PC-9 (cell line): ENCODE results near the gene TSPAN11. TPM values are rescaled to one million over a fixed set of nuclear protein-coding genes. Genes with fewer than 3 reads are reported as not detected.

Experiments used
- BruUV-seq: library from RNA; stranded (reverse); fragments of 400-500 nt; replicated peaks from 2 replicates; lab custom pipeline; 2021; lab: Mats Ljungman, UMichigan
- CTCF ChIA-PET: fragments of 300-600 bp; sonication (Branson Sonifier 250); formaldehyde crosslinking; loops from one replicate; lab custom pipeline; 2022; ENCODE audit warnings: antibody characterized with exemption; lab: Charles Lee
- POLR2A ChIA-PET: fragments of 300-600 bp; sonication (Branson Sonifier 250); formaldehyde crosslinking; loops from one replicate; lab custom pipeline; 2022; ENCODE audit warnings: antibody characterized with exemption; ENCODE audit not compliant: unreplicated experiment; lab: Charles Lee
- DNase-seq, 2 experiments: peaks; one replicate each; pipeline versions ENCODE4 v3.0.0 to v3.0.0-alpha.2; 2015 to 2022; ENCODE audit warnings: mixed read lengths in 1 of 2
- H2AFZ ChIP-seq: fragments of 200-600 bp; sonication (generic); 2 replicates; pipeline ENCODE4 v1.8.1; 2017; ENCODE audit warnings: antibody characterized with exemption
- H3F3A ChIP-seq: fragments of 200-600 bp; sonication (generic); 2 replicates; pipeline ENCODE4 v1.8.1; 2017; ENCODE audit warnings: antibody characterized with exemption, mild to moderate bottlenecking, low read depth; ENCODE audit not compliant: insufficient read depth
- H3K27ac ChIP-seq: fragments of 200-600 bp; sonication (generic); 2 replicates; pipeline ENCODE4 v1.6.1; 2016; ENCODE audit warnings: mixed run types
- H3K27me3 ChIP-seq: fragments of 200-600 bp; sonication (generic); 2 replicates; pipeline ENCODE4 v1.6.1; 2016; ENCODE audit warnings: low read depth, mixed run types; ENCODE audit not compliant: insufficient read depth
- H3K36me3 ChIP-seq: fragments of 200-600 bp; sonication (generic); 2 replicates; pipeline ENCODE4 v1.6.1; 2016; ENCODE audit warnings: low read depth, mixed run types
- H3K4me1 ChIP-seq: fragments of 200-600 bp; sonication (generic); replicated peaks from 2 replicates; pipeline ENCODE4 v1.6.1; 2016; ENCODE audit warnings: mixed run types; ENCODE audit not compliant: insufficient read depth
- H3K4me2 ChIP-seq: fragments of 200-600 bp; sonication (generic); 2 replicates; pipeline ENCODE4 v1.6.1; 2017; ENCODE audit warnings: mixed run types
- H3K4me3 ChIP-seq: fragments of 200-600 bp; sonication (generic); 2 replicates; pipeline ENCODE4 v1.6.1; 2016; ENCODE audit warnings: mixed run types
- H3K79me2 ChIP-seq: fragments of 200-600 bp; sonication (generic); 2 replicates; pipeline ENCODE4 v1.6.1; 2017; ENCODE audit warnings: low read depth, mixed run types
- H3K9me2 ChIP-seq: fragments of 200-600 bp; sonication (generic); 2 replicates; pipeline ENCODE4 v1.8.1; 2017; ENCODE audit warnings: mild to moderate bottlenecking; ENCODE audit not compliant: insufficient read depth
- H3K9me3 ChIP-seq: fragments of 200-600 bp; sonication (generic); 2 replicates; pipeline ENCODE4 v1.8.1; 2016; ENCODE audit warnings: low read depth; ENCODE audit not compliant: insufficient read depth
- H4K20me1 ChIP-seq: fragments of 200-600 bp; sonication (generic); 2 replicates; pipeline ENCODE4 v1.8.1; 2017; ENCODE audit not compliant: insufficient read depth
- EZH2 ChIP-seq: fragments of 200-600 bp; sonication (generic); IDR thresholded peaks from 2 replicates; pipeline ENCODE4 v1.8.0; 2017; ENCODE audit warnings: antibody characterized with exemption, low read depth
- intact Hi-C: fragments of 100-400 bp; cut with micrococcal nuclease; formaldehyde crosslinking; loops from one replicate; pipeline ENCODE4 v1.10.0; 2022; ENCODE audit not compliant: unreplicated experiment
- total RNA-seq: library from RNA; stranded (reverse); gene quantifications from 2 replicates; pipeline ENCODE4 v1.2.3, GENCODE V29; 2021
- TF ChIP-seq, protein P1 (sequence below): fragments of 200-600 bp; sonication (generic); conservative IDR thresholded peaks from 2 replicates; pipeline ENCODE4 v1.6.1; 2017; ENCODE audit warnings: mixed run types, antibody characterized with exemption, mild to moderate bottlenecking, moderate library complexity

TSPAN11 gene
- total RNA-seq, 1 experiment from 2014 or later: not detected

- no peak for TF ChIP-seq EZH2
- TF ChIP-seq, protein P1, sequence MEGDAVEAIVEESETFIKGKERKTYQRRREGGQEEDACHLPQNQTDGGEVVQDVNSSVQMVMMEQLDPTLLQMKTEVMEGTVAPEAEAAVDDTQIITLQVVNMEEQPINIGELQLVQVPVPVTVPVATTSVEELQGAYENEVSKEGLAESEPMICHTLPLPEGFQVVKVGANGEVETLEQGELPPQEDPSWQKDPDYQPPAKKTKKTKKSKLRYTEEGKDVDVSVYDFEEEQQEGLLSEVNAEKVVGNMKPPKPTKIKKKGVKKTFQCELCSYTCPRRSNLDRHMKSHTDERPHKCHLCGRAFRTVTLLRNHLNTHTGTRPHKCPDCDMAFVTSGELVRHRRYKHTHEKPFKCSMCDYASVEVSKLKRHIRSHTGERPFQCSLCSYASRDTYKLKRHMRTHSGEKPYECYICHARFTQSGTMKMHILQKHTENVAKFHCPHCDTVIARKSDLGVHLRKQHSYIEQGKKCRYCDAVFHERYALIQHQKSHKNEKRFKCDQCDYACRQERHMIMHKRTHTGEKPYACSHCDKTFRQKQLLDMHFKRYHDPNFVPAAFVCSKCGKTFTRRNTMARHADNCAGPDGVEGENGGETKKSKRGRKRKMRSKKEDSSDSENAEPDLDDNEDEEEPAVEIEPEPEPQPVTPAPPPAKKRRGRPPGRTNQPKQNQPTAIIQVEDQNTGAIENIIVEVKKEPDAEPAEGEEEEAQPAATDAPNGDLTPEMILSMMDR: no peak
- peak overlapping the region; percentile 15 for H3K4me2 ChIP-seq
- H3K9me2 ChIP-seq: no peaks in the 10 kb centered on the region
- H2AFZ ChIP-seq: no peak overlapping the region
- ChIA-PET CTCF (interaction anchor here (0.6 kb wide), 1 partner anchor 154 kb away, joined by 6 read pairs; no protein-coding TSS in a partner anchor), POLR2A (interaction anchor here (0.6 kb wide), 1 partner anchor 18 kb away, joined by 3 read pairs; no protein-coding TSS in a partner anchor)
- H3K4me1 ChIP-seq: peaks cover 56% of the 10 kb centered on the region
- H3F3A ChIP-seq: peaks cover 27% of the 10 kb centered on the region
- H3K4me3 ChIP-seq: no peak overlapping the region
- peaks cover 16% of the 10 kb centered on the region; the same call in 1 of the 2 replicates for H3K79me2 ChIP-seq
- no peaks in the 10 kb centered on the region for H3K27me3 ChIP-seq
- H3K36me3 ChIP-seq: no peaks in the 10 kb centered on the region
- no peaks in the 10 kb centered on the region for H4K20me1 ChIP-seq
- no TSS peak for BruUV-seq
- peak overlapping the region; percentile 95; the same call in 1 of the 2 replicates for H3K27ac ChIP-seq
- intact Hi-C loops: loop anchor here (2.0 to 10.0 kb wide), 2 partner anchors 20 to 316 kb away; partner anchors contain the start of gene SINHCAF
- H3K9me3 ChIP-seq: no peaks in the 10 kb centered on the region
- DNase-seq: peak; percentile 43 to 65
Observed at GRCh38 chr12:31008241-31008761, 81.8 kb downstream of the TSPAN11 start.

GRCh38 chr12:31008961-31009840, 82.7 kb downstream of the TSPAN11 start:
- ChIA-PET CTCF (no interaction called here), POLR2A (no interaction called here)
- Histone ChIP-seq H3F3A (peaks cover 27% of the 10 kb centered on the region), H4K20me1 (no peaks in the 10 kb centered on the region), H3K4me1 (peaks cover 47% of the 10 kb centered on the region), H2AFZ (no peak overlapping the region), H3K4me3 (no peak overlapping the region), H3K9me3 (no peaks in the 10 kb centered on the region), H3K4me2 (no peak overlapping the region), H3K27me3 (no peaks in the 10 kb centered on the region), H3K27ac (no peak overlapping the region), H3K79me2 (peaks cover 11% of the 10 kb centered on the region; the same call in 1 of the 2 replicates), H3K36me3 (no peaks in the 10 kb centered on the region), H3K9me2 (no peaks in the 10 kb centered on the region)
- intact Hi-C loops: loop anchor here (2.0 to 10.0 kb wide), 2 partner anchors 20 to 316 kb away; partner anchors contain the start of gene SINHCAF
- DNase-seq: no peak
- BruUV-seq: no TSS peak
- TF ChIP-seq, protein P1: no peak
- TF ChIP-seq EZH2: no peak

GRCh38 chr12:31009976-31010375, 83.4 kb downstream of the TSPAN11 start:
- Histone ChIP-seq H3K36me3 (no peaks in the 10 kb centered on the region), H3K4me2 (no peak overlapping the region), H3F3A (peaks cover 25% of the 10 kb centered on the region), H3K4me1 (peaks cover 39% of the 10 kb centered on the region), H3K4me3 (no peak overlapping the region), H3K27ac (no peak overlapping the region), H2AFZ (no peak overlapping the region), H3K79me2 (peaks cover 4% of the 10 kb centered on the region; the same call in 1 of the 2 replicates), H3K9me2 (no peaks in the 10 kb centered on the region), H3K27me3 (no peaks in the 10 kb centered on the region), H4K20me1 (no peaks in the 10 kb centered on the region), H3K9me3 (no peaks in the 10 kb centered on the region)
- BruUV-seq: no TSS peak
- no peak for TF ChIP-seq EZH2
- TF ChIP-seq, protein P1: no peak
- ChIA-PET POLR2A (no interaction called here), CTCF (no interaction called here)
- intact Hi-C loops: loop anchor here (2.0 to 10.0 kb wide), 2 partner anchors 19 to 315 kb away; partner anchors contain the start of gene SINHCAF
- no peak for DNase-seq
